Smooth muscle cell of the coronary artery (primary cell): ENCODE measurements around the gene BRD4. TPM values are rescaled to one million over a fixed set of nuclear protein-coding genes. Genes with fewer than 3 reads are reported as not detected.

Experiments used
- total RNA-seq: library from RNA; depleted of rRNA; stranded (reverse); fragments of >200 nt; gene quantifications from 2 replicates; pipeline ENCODE4 v1.2.3, GENCODE V29; 2014; ENCODE audit warnings: low replicate concordance

BRD4 gene
- 8.3 and 8.7 TPM in 2 replicates for total RNA-seq

GRCh38 chr19:15332311-15332996, at the start of gene BRD4:
BRD4 (minus strand) TSS chr19:15332539; CDS start chr19:15273099, 59,440 bp downstream.

GRCh38 chr19:15379083-15379998, 47.0 kb upstream of the BRD4 start, which contains the start of gene AKAP8:
AKAP8 (minus strand) TSS chr19:15379787; CDS start chr19:15379731, 56 bp downstream.

GRCh38 chr19:15200553-15201364, 131.6 kb downstream of the BRD4 start, which contains the start of gene NOTCH3:
NOTCH3 (minus strand) TSS chr19:15200995; CDS start chr19:15200905, 90 bp downstream.

Other genes with a start within 250 kb of the BRD4 start
- gene SYDE1, start 225.1 kb downstream of the BRD4 start, total RNA-seq: 5.4 and 19.7 TPM in 2 replicates
- 42.6 and 59.8 TPM in 2 replicates for gene NOTCH3, start 131.5 kb downstream of the BRD4 start, total RNA-seq
- gene EPHX3, start 100.1 kb downstream of the BRD4 start, total RNA-seq: 0.08 TPM in 1 of 2 replicates, not detected in the other
- 11.3 and 13.6 TPM in 2 replicates for gene AKAP8, start 47.2 kb upstream of the BRD4 start, total RNA-seq
- 53.7 and 72.7 TPM in 2 replicates for gene AKAP8L, start 86.4 kb upstream of the BRD4 start, total RNA-seq
- 1.8 and 4.6 TPM in 2 replicates for gene WIZ, start 117.4 kb upstream of the BRD4 start, total RNA-seq
- not detected in 2 replicates for gene RASAL3, start 132.0 kb upstream of the BRD4 start, total RNA-seq
- gene PGLYRP2, start 147.0 kb upstream of the BRD4 start, total RNA-seq: not detected in 2 replicates
- not detected in 2 replicates for gene CYP4F22, start 176.0 kb upstream of the BRD4 start, total RNA-seq